ENCODE measurements around the gene TAF6. TPM values are rescaled to one million over a fixed set of nuclear protein-coding genes. Genes with fewer than 3 reads are reported as not detected.

The TAF6 gene
- polyA plus RNA-seq, 3 donors: 65.4 to 69.4 (median 69.1) TPM

GRCh38 chr7:100128637-100128963, 9.4 kb upstream of the TAF6 start:
- DNase-seq (ENCODE audit: extremely low read depth in 1 of 11, low read depth in 9 of 11, low spot score in 4 of 11): no peak

DNA sequence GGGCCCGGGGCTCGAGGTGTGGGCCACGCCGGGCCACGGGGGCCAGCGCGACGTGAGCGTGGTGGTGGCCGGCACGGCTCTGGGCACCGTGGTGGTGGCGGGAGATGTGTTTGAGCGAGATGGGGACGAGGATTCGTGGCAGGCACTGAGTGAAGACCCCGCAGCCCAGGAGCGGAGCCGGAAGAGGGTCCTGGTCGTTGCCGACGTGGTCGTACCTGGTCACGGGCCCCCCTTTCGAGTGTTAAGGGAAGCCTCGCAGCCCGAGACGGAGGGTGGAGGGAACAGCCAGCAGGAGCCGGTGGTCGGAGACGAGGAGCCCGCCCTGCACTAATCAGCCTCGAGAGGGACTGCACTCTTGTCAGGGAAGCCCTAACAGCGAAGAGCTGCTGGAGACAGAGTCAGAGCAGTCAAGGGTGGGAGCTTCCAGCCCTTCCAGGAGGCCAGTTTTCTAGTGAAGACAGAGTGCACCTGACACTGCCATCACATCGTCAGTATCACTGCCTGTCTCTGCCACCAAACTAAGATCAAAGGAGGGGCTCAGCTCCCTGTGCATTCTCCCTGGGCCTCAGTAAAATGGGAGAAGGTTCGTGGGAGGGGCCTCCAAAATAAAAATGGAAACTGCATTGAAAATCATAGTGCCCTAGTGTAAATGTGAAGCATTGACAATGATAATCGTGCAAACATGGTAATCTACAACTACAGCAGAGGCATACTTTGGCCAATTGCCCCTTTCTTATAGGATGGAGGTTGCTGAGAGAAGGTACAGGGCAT, 8.9 kb upstream of the TAF6 start:
- DNase-seq (ENCODE audit: extremely low read depth in 1 of 11, low read depth in 9 of 11, low spot score in 4 of 11): no peak

GRCh38 chr7:100126931-100127865, 8.0 kb upstream of the TAF6 start, which contains the start of gene MBLAC1:
Gene MBLAC1 (plus strand): TSS chr7:100126967. CDS start chr7:100127396, 429 bp downstream.
- DNase-seq (ENCODE audit: extremely low read depth in 1 of 11, low read depth in 9 of 11, low spot score in 4 of 11): peak; percentile 84 to 95 (median 92)

DNA sequence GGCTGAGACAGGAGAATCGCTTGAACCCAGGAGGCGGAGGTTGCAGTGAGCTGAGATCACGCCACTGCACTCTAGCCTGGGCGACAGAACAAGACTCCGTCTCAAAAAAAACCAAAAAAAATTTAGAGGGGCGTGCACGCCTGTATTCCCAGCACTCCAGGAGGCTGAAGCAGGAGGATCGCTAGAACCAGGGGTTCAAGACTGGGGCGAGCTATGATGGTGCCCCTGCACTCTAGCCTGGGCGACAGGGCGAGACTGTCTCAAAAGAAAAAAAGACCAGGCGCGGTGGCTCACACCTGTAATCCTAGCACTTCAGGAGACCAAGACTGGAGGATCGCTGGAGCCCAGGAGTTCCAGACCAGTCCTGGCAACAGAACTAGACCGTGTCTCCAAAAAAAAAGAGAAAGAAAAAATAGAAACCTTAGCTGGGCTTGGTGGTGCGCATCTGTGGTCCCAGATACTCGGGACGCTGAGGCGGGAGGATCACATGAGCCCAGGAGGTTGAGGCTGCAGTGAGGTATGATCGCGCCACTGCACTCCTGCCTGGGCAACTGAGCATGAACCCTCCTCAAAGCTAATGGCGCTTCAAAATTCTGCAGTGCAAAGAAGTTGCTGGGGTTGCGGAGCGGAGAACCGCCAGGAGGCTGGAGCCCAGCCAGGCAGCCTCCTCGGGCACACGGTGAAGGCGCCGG, 7.2 kb upstream of the TAF6 start:
- DNase-seq (ENCODE audit: extremely low read depth in 1 of 11, low read depth in 9 of 11, low spot score in 4 of 11): peak in 1 of 11 donors; percentile 30

- no peak for DNase-seq (ENCODE audit: extremely low read depth in 1 of 11, low read depth in 9 of 11, low spot score in 4 of 11)
Observed at GRCh38 chr7:100124301-100125230, 5.4 kb upstream of the TAF6 start.

- no peak for DNase-seq (ENCODE audit: extremely low read depth in 1 of 11, low read depth in 9 of 11, low spot score in 4 of 11)
Observed at GRCh38 chr7:100122568-100122967, 3.4 kb upstream of the TAF6 start.

GRCh38 chr7:100122067-100122466, 2.9 kb upstream of the TAF6 start:
- DNase-seq (ENCODE audit: extremely low read depth in 1 of 11, low read depth in 9 of 11, low spot score in 4 of 11): no peak

GRCh38 chr7:100120733-100121036, 1.5 kb upstream of the TAF6 start:
- DNase-seq (ENCODE audit: extremely low read depth in 1 of 11, low read depth in 9 of 11, low spot score in 4 of 11): no peak

GRCh38 chr7:100119970-100120732, 993 bp upstream of the TAF6 start:
- peak in 5 of 11 donors; percentile 27 to 58 (median 42) for DNase-seq (ENCODE audit: extremely low read depth in 1 of 11, low read depth in 9 of 11, low spot score in 4 of 11)

GRCh38 chr7:100118388-100119071, 628 bp downstream of the TAF6 start:
- no peak for DNase-seq (ENCODE audit: extremely low read depth in 1 of 11, low read depth in 9 of 11, low spot score in 4 of 11)

DNA sequence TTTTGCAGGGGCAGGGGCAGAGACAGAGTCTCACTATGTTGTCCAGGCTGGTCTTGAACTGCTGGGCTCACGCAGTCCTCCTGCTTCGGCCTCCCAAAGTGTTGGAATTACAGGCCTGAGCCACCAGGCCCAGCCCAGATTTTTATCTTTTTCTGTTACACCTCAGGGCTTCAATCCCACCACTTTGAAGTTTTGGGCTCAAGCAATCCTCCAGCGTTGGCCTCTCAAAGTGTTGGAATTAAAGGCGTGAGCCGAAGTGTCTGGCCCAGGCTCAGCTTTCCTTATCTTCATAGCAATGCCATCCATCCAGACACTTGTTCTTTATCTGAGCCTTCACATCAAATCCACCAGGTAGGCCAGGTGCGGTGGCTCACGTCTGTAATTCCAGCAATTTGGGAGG, 4.1 kb downstream of the TAF6 start:
- no peak for DNase-seq (ENCODE audit: extremely low read depth in 1 of 11, low read depth in 9 of 11, low spot score in 4 of 11)

DNA sequence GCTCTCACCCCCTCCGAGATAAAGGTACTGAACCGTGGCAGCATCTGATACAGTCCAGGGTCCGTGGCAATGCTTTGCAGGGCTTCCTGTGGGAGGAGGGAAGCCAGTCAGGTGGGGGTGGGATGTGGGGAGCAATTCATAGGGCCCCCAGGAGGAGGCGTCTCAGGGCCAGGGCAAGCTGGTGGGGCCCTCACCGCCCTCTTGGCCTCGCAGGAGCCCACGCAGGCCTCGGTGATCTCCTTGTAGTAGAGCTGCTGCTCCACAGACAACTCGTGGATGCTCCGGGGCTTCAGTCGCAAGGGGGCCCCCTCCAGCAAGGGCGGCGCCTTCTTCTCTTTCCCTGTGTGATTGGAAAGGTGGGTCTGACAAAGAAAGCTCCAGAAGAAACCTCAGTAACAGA, 7.2 kb downstream of the TAF6 start:
- DNase-seq (ENCODE audit: extremely low read depth in 1 of 11, low read depth in 9 of 11, low spot score in 4 of 11): no peak

- DNase-seq (ENCODE audit: extremely low read depth in 1 of 11, low read depth in 9 of 11, low spot score in 4 of 11): no peak
Observed at GRCh38 chr7:100111156-100111555, 8.0 kb downstream of the TAF6 start.

DNA sequence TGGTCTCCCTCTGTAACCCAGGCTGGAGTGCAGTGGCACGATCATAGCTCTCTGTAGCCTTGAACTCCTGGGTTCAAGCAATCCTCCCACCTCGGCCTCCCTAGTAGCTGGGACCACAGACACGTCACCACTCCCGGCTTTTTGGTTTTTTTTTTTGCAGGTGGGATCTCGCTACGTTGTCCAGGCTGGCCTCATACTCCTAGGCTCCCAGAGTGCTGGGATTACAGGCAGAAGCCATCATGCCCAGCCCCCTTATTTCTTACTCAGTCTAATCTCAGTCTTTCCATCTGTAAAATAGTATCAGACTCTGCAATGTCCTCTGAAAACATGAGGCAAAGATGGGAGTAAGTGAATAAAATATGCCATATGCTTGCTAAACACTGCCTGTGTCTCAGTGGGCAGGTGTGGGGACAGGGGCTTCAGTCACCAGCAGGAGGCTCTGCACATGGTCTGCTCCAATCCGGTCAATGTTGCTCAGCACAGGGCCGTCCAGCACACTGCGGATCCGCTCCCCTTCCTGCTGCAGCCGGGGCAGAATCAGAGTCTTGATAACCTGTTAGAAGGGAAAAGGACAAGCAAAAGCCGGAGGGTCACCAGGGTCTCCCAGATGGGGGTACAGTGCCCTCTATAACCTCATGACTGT, 9.5 kb downstream of the TAF6 start:
- DNase-seq (ENCODE audit: extremely low read depth in 1 of 11, low read depth in 9 of 11, low spot score in 4 of 11): no peak

DNA sequence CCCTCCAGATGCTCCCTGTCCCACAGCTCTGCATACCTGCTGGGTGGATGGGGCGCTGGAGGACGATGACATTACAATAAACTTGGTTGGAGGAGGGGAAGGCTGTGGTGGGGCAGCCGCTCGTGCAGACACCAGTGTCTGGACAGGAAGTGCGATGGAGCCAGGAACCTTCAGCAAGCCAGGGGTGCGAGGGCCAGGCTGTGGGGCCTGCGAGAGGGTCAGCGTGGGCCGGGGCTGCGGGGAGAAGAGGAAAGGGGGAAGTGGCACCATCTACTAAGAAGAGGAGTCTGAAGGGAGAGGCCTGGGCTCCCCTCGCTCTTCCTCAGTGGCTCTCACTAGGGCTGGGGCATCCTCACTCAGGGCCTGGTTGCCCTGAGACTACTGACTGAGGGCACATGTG, 11.3 kb downstream of the TAF6 start:
- no peak for DNase-seq (ENCODE audit: extremely low read depth in 1 of 11, low read depth in 9 of 11, low spot score in 4 of 11)

- no peak for DNase-seq (ENCODE audit: extremely low read depth in 1 of 11, low read depth in 9 of 11, low spot score in 4 of 11)
Observed at GRCh38 chr7:100107125-100107737, 11.9 kb downstream of the TAF6 start.

DNA sequence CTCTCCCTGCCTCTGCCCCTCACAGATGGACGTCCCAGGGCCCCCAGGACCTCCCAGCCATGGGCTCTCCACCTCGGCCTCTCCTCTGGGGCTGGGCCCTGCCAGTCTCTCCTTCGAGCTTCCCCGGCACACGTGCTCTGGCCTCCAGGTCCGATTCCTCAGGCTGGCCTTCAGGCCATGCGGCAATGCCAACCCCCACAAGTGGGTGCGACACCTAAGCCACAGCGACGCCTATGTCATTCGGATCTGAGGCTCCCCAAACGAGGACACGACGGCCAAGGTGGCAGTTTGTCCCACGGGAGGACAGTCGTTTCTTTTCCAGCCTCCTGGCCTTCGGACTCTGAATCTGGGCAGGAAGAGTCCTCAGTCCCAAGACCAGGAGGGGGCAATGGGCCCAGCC, 12.5 kb downstream of the TAF6 start:
- no peak for DNase-seq (ENCODE audit: extremely low read depth in 1 of 11, low read depth in 9 of 11, low spot score in 4 of 11)

All from renal cortex interstitium (tissue), 11 donors.